HEK293 (cell line): ENCODE results near the gene CHRNA4.

Experiments used
- CTCF ChIA-PET: fragments of 350-600 bp; formaldehyde crosslinking; extraction: SDS; loops from one replicate; lab custom pipeline; 2021; ENCODE audit warnings: antibody characterized with exemption; lab: Yijun Ruan, JAX
- POLR2A ChIA-PET: fragments of 300-600 bp; formaldehyde crosslinking; extraction: SDS; loops from one replicate; lab custom pipeline; 2020; ENCODE audit warnings: antibody characterized with exemption, inconsistent platforms; lab: Yijun Ruan, JAX
- H3K27ac ChIP-seq: fragments of 200-500 bp; sonication (Bioruptor generic); 2 replicates; pipeline ENCODE4 v1.5.1; 2014; ENCODE audit warnings: low read depth, low read length, control low read depth, inconsistent platforms; ENCODE audit errors: extremely low read depth
- H3K36me3 ChIP-seq, 2 experiments: fragments of 200-500 bp in 1 of 2; sonication (Bioruptor generic) in 1 of 2; 1 replicate in 1 of 2; 2 replicates in 1 of 2; pipeline ENCODE4 v1.5.1; 2014 to 2017; ENCODE audit warnings: inconsistent platforms in 2 of 2, low read length in 2 of 2; ENCODE audit not compliant: control insufficient read depth in 2 of 2, insufficient read depth in 1 of 2
- H3K4me1 ChIP-seq: fragments of 200-500 bp; sonication (Bioruptor generic); 2 replicates; pipeline ENCODE4 v1.5.1; 2014; ENCODE audit warnings: mild to moderate bottlenecking, low read length, inconsistent platforms; ENCODE audit not compliant: control insufficient read depth, insufficient read depth
- H3K4me3 ChIP-seq: 2 replicates; pipeline ENCODE4 v1.5.1; 2011; ENCODE audit warnings: low read depth, mild to moderate bottlenecking, control low read depth, low read length, moderate library complexity
- H3K9me3 ChIP-seq: fragments of 200-500 bp; sonication (Bioruptor generic); 2 replicates; pipeline ENCODE4 v1.5.1; 2014; ENCODE audit warnings: low read depth, low read length, inconsistent platforms; ENCODE audit not compliant: control insufficient read depth, insufficient read depth
- GLIS1 ChIP-seq: fragments of 450-650 bp; formaldehyde crosslinking; IDR thresholded peaks from 2 replicates; pipeline ENCODE4 v1.5.1; 2016; ENCODE audit warnings: missing biosample characterization, missing genetic modification characterization
- GLIS2 ChIP-seq: fragments of 450-650 bp; formaldehyde crosslinking; IDR thresholded peaks from 2 replicates; pipeline ENCODE4 v1.5.1; 2016; ENCODE audit warnings: missing biosample characterization, missing genetic modification characterization
- HOXA7 ChIP-seq: sonication (generic); formaldehyde crosslinking; IDR thresholded peaks from 2 replicates; pipeline ENCODE4 v1.8.1; 2022; ENCODE audit warnings: missing genetic modification reagents, borderline replicate concordance
- IKZF3 ChIP-seq: fragments of 450-650 bp; IDR thresholded peaks from 2 replicates; pipeline ENCODE4 v1.5.0; 2018; ENCODE audit warnings: missing biosample characterization, mild to moderate bottlenecking, missing genetic modification characterization, moderate library complexity
- KLF7 ChIP-seq: fragments of 450-650 bp; formaldehyde crosslinking; IDR thresholded peaks from 2 replicates; pipeline ENCODE4 v1.5.1; 2016; ENCODE audit warnings: missing biosample characterization, missing genetic modification characterization, borderline replicate concordance
- KLF8 ChIP-seq: fragments of 450-650 bp; formaldehyde crosslinking; IDR thresholded peaks from 2 replicates; pipeline ENCODE4 v1.5.1; 2016; ENCODE audit warnings: missing biosample characterization, missing genetic modification characterization
- MZF1 ChIP-seq: fragments of 450-650 bp; formaldehyde crosslinking; IDR thresholded peaks from 2 replicates; pipeline ENCODE4 v1.5.1; 2017; ENCODE audit warnings: missing biosample characterization, missing genetic modification characterization, borderline replicate concordance
- SP7 ChIP-seq: fragments of 450-650 bp; formaldehyde crosslinking; IDR thresholded peaks from 2 replicates; pipeline ENCODE4 v1.5.1; 2016; ENCODE audit warnings: missing biosample characterization, missing genetic modification characterization
- ZBTB21 ChIP-seq: fragments of 450-650 bp; formaldehyde crosslinking; IDR thresholded peaks from 2 replicates; pipeline ENCODE4 v1.5.1; 2017; ENCODE audit warnings: missing biosample characterization, missing genetic modification characterization
- ZBTB48 ChIP-seq: fragments of 450-650 bp; formaldehyde crosslinking; IDR thresholded peaks from 2 replicates; pipeline ENCODE4 v1.5.1; 2016; ENCODE audit warnings: missing biosample characterization, missing genetic modification characterization
- ZBTB6 ChIP-seq: fragments of 450-650 bp; formaldehyde crosslinking; IDR thresholded peaks from 2 replicates; pipeline ENCODE4 v1.5.1; 2017; ENCODE audit warnings: missing biosample characterization, missing genetic modification characterization
- ZFP37 ChIP-seq: fragments of 450-650 bp; formaldehyde crosslinking; IDR thresholded peaks from 2 replicates; pipeline ENCODE4 v1.5.1; 2016; ENCODE audit warnings: missing biosample characterization, missing genetic modification characterization
- ZFP41 ChIP-seq: fragments of 450-650 bp; formaldehyde crosslinking; IDR thresholded peaks from 2 replicates; pipeline ENCODE4 v1.5.1; 2016; ENCODE audit warnings: missing biosample characterization, missing genetic modification characterization, borderline replicate concordance
- ZNF16 ChIP-seq: fragments of 450-650 bp; formaldehyde crosslinking; IDR thresholded peaks from 2 replicates; pipeline ENCODE4 v1.5.1; 2016; ENCODE audit warnings: low read depth, missing biosample characterization, missing genetic modification characterization
- ZNF221 ChIP-seq: fragments of 450-650 bp; formaldehyde crosslinking; IDR thresholded peaks from 2 replicates; pipeline ENCODE4 v1.5.1; 2017; ENCODE audit warnings: missing biosample characterization, missing genetic modification characterization, borderline replicate concordance
- ZNF341 ChIP-seq: fragments of 450-650 bp; formaldehyde crosslinking; IDR thresholded peaks from 2 replicates; pipeline ENCODE4; 2016; ENCODE audit warnings: low read depth, missing biosample characterization, missing genetic modification characterization
- ZNF350 ChIP-seq: fragments of 450-650 bp; formaldehyde crosslinking; IDR thresholded peaks from 2 replicates; pipeline ENCODE4 v1.5.0; 2017; ENCODE audit warnings: missing biosample characterization, mild to moderate bottlenecking, missing genetic modification characterization
- ZNF394 ChIP-seq: fragments of 450-650 bp; formaldehyde crosslinking; IDR thresholded peaks from 2 replicates; pipeline ENCODE4 v1.5.1; 2016; ENCODE audit warnings: missing biosample characterization, missing genetic modification characterization, mild to moderate bottlenecking, moderate library complexity, borderline replicate concordance
- ZNF660 ChIP-seq: fragments of 450-650 bp; IDR thresholded peaks from 2 replicates; pipeline ENCODE4 v1.5.1; 2018; ENCODE audit warnings: missing biosample characterization, mild to moderate bottlenecking, missing genetic modification characterization
- ZNF677 ChIP-seq: fragments of 450-650 bp; IDR thresholded peaks from 2 replicates; pipeline ENCODE4 v1.5.0; 2018; ENCODE audit warnings: missing biosample characterization, mild to moderate bottlenecking, missing genetic modification characterization, moderate library complexity
- ZNF701 ChIP-seq: fragments of 450-650 bp; formaldehyde crosslinking; IDR thresholded peaks from 2 replicates; pipeline ENCODE4 v1.5.1; 2016; ENCODE audit warnings: missing biosample characterization, missing genetic modification characterization
- ZNF791 ChIP-seq: fragments of 450-650 bp; formaldehyde crosslinking; IDR thresholded peaks from 2 replicates; pipeline ENCODE4 v1.5.1; 2016; ENCODE audit warnings: missing biosample characterization, missing genetic modification characterization
- TF ChIP-seq, protein P1 (sequence below): fragments of 450-650 bp; formaldehyde crosslinking; IDR thresholded peaks from 2 replicates; pipeline ENCODE4 v1.5.1; 2016; ENCODE audit warnings: missing biosample characterization, missing genetic modification characterization
- TF ChIP-seq, protein P2 (sequence below): fragments of 450-650 bp; IDR thresholded peaks from 2 replicates; pipeline ENCODE4 v1.5.1; 2018; ENCODE audit warnings: missing biosample characterization, mild to moderate bottlenecking, missing genetic modification characterization

The CHRNA4 gene

GRCh38 chr20:63395723-63396122 lies 34.6 kb upstream of the CHRNA4 start:
- ChIA-PET POLR2A (no interaction called here), CTCF (interaction anchor here (0.6 kb wide), 1 partner anchor 264 kb away, joined by 3 read pairs; no protein-coding TSS in a partner anchor)
- H3K36me3 ChIP-seq, result no peaks in the 10 kb centered on the region
- H3K4me1 ChIP-seq, result no peaks in the 10 kb centered on the region
- no peak overlapping the region for H3K4me3 ChIP-seq
- no peak overlapping the region for H3K27ac ChIP-seq
- TF ChIP-seq SP7 (tag by site-specific recombination), result no peak
- no peak for TF ChIP-seq GLIS1 (tag by site-specific recombination)
- TF ChIP-seq ZNF660, result no peak
- no peak for TF ChIP-seq ZNF701 (tag by site-specific recombination)
- TF ChIP-seq GLIS2 (tag by site-specific recombination), result no peak
- TF ChIP-seq, protein P1, sequence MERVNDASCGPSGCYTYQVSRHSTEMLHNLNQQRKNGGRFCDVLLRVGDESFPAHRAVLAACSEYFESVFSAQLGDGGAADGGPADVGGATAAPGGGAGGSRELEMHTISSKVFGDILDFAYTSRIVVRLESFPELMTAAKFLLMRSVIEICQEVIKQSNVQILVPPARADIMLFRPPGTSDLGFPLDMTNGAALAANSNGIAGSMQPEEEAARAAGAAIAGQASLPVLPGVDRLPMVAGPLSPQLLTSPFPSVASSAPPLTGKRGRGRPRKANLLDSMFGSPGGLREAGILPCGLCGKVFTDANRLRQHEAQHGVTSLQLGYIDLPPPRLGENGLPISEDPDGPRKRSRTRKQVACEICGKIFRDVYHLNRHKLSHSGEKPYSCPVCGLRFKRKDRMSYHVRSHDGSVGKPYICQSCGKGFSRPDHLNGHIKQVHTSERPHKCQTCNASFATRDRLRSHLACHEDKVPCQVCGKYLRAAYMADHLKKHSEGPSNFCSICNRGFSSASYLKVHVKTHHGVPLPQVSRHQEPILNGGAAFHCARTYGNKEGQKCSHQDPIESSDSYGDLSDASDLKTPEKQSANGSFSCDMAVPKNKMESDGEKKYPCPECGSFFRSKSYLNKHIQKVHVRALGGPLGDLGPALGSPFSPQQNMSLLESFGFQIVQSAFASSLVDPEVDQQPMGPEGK (tag by site-specific recombination), result no peak
- no peak for TF ChIP-seq KLF7 (tag by site-specific recombination)
- TF ChIP-seq ZNF677 (tag by site-specific recombination), result no peak
- TF ChIP-seq KLF8 (tag by site-specific recombination), result no peak
- no peak for TF ChIP-seq ZNF350
- no peak for TF ChIP-seq HOXA7 (CRISPR knock-in tag)
- TF ChIP-seq ZFP37 (tag by site-specific recombination), result no peak
- no peak for TF ChIP-seq ZNF394 (tag by site-specific recombination)
- no peaks in the 10 kb centered on the region for H3K9me3 ChIP-seq

GRCh38 chr20:63394920-63395455 lies 33.8 kb upstream of the CHRNA4 start:
- Histone ChIP-seq H3K9me3 (no peaks in the 10 kb centered on the region), H3K4me3 (no peak overlapping the region), H3K36me3 (no peaks in the 10 kb centered on the region), H3K4me1 (no peaks in the 10 kb centered on the region), H3K27ac (no peak overlapping the region)
- TF ChIP-seq ZNF221 (tag by site-specific recombination) (no peak), ZBTB48 (no peak), ZNF791 (tag by site-specific recombination) (no peak), ZNF341 (tag by site-specific recombination) (no peak), IKZF3 (tag by site-specific recombination) (no peak), ZBTB6 (tag by site-specific recombination) (no peak), MZF1 (tag by site-specific recombination) (no peak), ZNF16 (tag by site-specific recombination) (no peak), ZFP41 (tag by site-specific recombination) (no peak), ZBTB21 (tag by site-specific recombination) (no peak)
- TF ChIP-seq, protein P1 (tag by site-specific recombination), result no peak
- TF ChIP-seq, protein P2, sequence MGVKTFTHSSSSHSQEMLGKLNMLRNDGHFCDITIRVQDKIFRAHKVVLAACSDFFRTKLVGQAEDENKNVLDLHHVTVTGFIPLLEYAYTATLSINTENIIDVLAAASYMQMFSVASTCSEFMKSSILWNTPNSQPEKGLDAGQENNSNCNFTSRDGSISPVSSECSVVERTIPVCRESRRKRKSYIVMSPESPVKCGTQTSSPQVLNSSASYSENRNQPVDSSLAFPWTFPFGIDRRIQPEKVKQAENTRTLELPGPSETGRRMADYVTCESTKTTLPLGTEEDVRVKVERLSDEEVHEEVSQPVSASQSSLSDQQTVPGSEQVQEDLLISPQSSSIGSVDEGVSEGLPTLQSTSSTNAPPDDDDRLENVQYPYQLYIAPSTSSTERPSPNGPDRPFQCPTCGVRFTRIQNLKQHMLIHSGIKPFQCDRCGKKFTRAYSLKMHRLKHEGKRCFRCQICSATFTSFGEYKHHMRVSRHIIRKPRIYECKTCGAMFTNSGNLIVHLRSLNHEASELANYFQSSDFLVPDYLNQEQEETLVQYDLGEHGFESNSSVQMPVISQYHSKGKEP (tag by site-specific recombination), result no peak
- ChIA-PET CTCF (no interaction called here), POLR2A (no interaction called here)
